MM.1S (cell line): ENCODE measurements around the gene OXSR1.

Source experiments
- DNase-seq: peaks from one replicate; pipeline ENCODE4 v3.0.0-alpha.2; 2015
- H2AFZ ChIP-seq: fragments of 300-600 bp; sonication (generic); 2 replicates; pipeline ENCODE4 v1.6.0; 2016; ENCODE audit warnings: antibody characterized with exemption, low read length
- H3F3A ChIP-seq: fragments of 300-600 bp; sonication (generic); 2 replicates; pipeline ENCODE4 v1.6.1; 2016; ENCODE audit warnings: mild to moderate bottlenecking, antibody characterized with exemption, low read length, moderate library complexity, mixed read lengths; ENCODE audit not compliant: insufficient read depth
- H3K27ac ChIP-seq: fragments of 300-600 bp; sonication (generic); 2 replicates; pipeline ENCODE4 v1.5.1; 2016; ENCODE audit warnings: mild to moderate bottlenecking, low read length
- H3K27me3 ChIP-seq: fragments of 300-600 bp; sonication (generic); replicated peaks from 2 replicates; pipeline ENCODE4 v1.6.0; 2016; ENCODE audit warnings: low read length; ENCODE audit not compliant: insufficient read depth
- H3K36me3 ChIP-seq: fragments of 300-600 bp; sonication (generic); replicated peaks from 2 replicates; pipeline ENCODE4 v1.6.1; 2016; ENCODE audit warnings: mild to moderate bottlenecking, low read length, mixed read lengths; ENCODE audit not compliant: insufficient read depth
- H3K4me1 ChIP-seq: fragments of 300-600 bp; sonication (generic); 2 replicates; pipeline ENCODE4 v1.6.1; 2016; ENCODE audit warnings: low read length, mixed read lengths
- H3K4me2 ChIP-seq: fragments of 300-600 bp; sonication (generic); 2 replicates; pipeline ENCODE4 v1.6.0; 2016; ENCODE audit warnings: low read depth, low read length
- H3K4me3 ChIP-seq: fragments of 300-600 bp; sonication (generic); 2 replicates; pipeline ENCODE4 v1.5.1; 2016; ENCODE audit warnings: low read length, mixed read lengths
- H3K79me2 ChIP-seq: fragments of 300-600 bp; sonication (generic); 2 replicates; pipeline ENCODE4 v1.6.1; 2016; ENCODE audit warnings: mixed run types, low read length, mixed read lengths
- H3K9ac ChIP-seq: fragments of 300-600 bp; sonication (generic); 2 replicates; pipeline ENCODE4 v1.6.1; 2016; ENCODE audit warnings: low read length, mixed read lengths
- H3K9me2 ChIP-seq: fragments of 300-600 bp; sonication (generic); replicated peaks from 2 replicates; pipeline ENCODE4 v1.6.1; 2016; ENCODE audit warnings: mild to moderate bottlenecking, low read length, mixed read lengths; ENCODE audit not compliant: insufficient read depth
- H3K9me3 ChIP-seq: fragments of 300-600 bp; sonication (generic); replicated peaks from 2 replicates; pipeline ENCODE4 v1.6.1; 2016; ENCODE audit warnings: mild to moderate bottlenecking, low read length, mixed read lengths; ENCODE audit not compliant: insufficient read depth
- H4K20me1 ChIP-seq: fragments of 300-600 bp; sonication (generic); 2 replicates; pipeline ENCODE4 v1.6.1; 2016; ENCODE audit warnings: mild to moderate bottlenecking, low read length, moderate library complexity, mixed read lengths; ENCODE audit not compliant: insufficient read depth
- EZH2 ChIP-seq: fragments of 300-600 bp; sonication (generic); optimal IDR thresholded peaks from 2 replicates; pipeline ENCODE3; 2017; ENCODE audit warnings: low read depth, mild to moderate bottlenecking, antibody characterized with exemption, low read length, mixed read lengths
- EZH2phosphoT487 ChIP-seq: fragments of 300-600 bp; sonication (generic); IDR thresholded peaks from 2 replicates; pipeline ENCODE4 v1.6.1; 2018; ENCODE audit warnings: antibody characterized with exemption, low read length
- TF ChIP-seq, protein P1 (sequence below): fragments of 300-600 bp; sonication (generic); IDR thresholded peaks from 2 replicates; pipeline ENCODE4 v1.5.1; 2016; ENCODE audit warnings: antibody characterized with exemption, low read length, mixed read lengths

Gene OXSR1

DNA sequence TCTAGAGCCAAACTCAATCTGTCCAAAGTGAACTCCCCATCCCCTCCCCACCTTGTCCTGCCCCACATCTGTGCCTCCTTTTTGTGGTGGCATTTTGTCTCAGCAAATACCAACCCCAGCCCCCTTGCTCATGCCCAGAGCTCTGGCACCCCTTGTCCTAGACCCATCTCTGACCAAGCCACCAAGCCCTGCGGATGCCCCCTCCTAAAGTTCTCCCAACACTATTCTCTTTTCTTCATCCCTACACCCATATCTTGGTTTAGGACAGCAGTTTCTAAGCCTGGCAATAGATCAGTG lies 46.1 kb upstream of the OXSR1 start:
- H3K9me2 ChIP-seq = no peaks in the 10 kb centered on the region
- H3K79me2 ChIP-seq = no peaks in the 10 kb centered on the region
- TF ChIP-seq EZH2 (no peak), EZH2phosphoT487 (no peak)
- TF ChIP-seq, protein P1, sequence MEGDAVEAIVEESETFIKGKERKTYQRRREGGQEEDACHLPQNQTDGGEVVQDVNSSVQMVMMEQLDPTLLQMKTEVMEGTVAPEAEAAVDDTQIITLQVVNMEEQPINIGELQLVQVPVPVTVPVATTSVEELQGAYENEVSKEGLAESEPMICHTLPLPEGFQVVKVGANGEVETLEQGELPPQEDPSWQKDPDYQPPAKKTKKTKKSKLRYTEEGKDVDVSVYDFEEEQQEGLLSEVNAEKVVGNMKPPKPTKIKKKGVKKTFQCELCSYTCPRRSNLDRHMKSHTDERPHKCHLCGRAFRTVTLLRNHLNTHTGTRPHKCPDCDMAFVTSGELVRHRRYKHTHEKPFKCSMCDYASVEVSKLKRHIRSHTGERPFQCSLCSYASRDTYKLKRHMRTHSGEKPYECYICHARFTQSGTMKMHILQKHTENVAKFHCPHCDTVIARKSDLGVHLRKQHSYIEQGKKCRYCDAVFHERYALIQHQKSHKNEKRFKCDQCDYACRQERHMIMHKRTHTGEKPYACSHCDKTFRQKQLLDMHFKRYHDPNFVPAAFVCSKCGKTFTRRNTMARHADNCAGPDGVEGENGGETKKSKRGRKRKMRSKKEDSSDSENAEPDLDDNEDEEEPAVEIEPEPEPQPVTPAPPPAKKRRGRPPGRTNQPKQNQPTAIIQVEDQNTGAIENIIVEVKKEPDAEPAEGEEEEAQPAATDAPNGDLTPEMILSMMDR = no peak
- no peaks in the 10 kb centered on the region for H3K27me3 ChIP-seq
- no peak for DNase-seq
- no peak overlapping the region for H3K27ac ChIP-seq
- no peaks in the 10 kb centered on the region for H4K20me1 ChIP-seq
- H2AFZ ChIP-seq = no peak overlapping the region
- no peak overlapping the region for H3K9ac ChIP-seq
- H3K36me3 ChIP-seq = no peaks in the 10 kb centered on the region
- no peaks in the 10 kb centered on the region for H3F3A ChIP-seq
- no peak overlapping the region for H3K4me3 ChIP-seq
- no peak overlapping the region for H3K4me2 ChIP-seq
- no peaks in the 10 kb centered on the region for H3K4me1 ChIP-seq
- H3K9me3 ChIP-seq = no peaks in the 10 kb centered on the region

DNA sequence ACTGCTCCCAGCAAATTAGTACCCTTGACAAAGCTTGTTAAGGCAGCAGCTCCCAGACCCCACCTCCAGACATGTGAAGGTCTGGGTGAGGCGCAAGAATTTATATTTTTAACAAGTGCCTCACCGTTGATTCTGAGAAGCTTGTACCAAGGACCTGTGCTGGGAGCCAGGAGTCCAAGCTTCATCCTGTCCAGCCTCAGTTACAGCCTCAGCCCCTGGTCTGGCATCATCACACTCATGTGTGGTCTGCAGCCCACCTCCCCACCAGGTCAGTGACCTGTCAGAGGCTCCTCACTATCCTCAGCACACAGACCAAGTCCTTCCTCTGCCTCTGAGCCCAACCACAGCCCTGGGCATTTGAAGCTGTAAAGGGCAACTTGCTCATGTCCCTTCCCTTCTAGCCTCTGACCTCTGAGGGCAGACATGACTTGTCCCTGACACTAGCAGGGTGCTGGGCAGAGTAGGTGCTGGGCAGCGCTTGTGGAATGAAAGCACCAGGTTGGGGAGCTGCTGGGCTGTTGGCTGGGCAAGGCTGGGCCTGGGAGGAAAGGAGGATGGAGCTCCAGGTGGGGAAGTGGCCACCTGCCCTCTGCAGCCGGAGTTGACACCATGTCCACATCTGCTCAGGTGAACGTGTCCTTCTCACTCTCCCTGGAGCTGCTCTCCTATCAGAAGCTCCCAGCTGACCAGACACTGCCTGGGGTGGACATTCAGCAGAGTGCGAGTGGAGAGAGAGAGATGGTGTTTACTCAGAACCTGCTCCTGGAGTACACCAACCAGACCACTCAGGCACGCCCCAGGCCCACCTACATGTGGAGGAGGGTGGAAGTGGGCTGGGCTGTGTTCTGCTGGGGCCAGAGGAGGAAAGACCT lies 45.3 kb upstream of the OXSR1 start:
- no peaks in the 10 kb centered on the region for H3K36me3 ChIP-seq
- H3K4me1 ChIP-seq = no peaks in the 10 kb centered on the region
- no peaks in the 10 kb centered on the region for H3K9me3 ChIP-seq
- H3K27ac ChIP-seq = no peak overlapping the region
- H3K27me3 ChIP-seq = no peaks in the 10 kb centered on the region
- no peaks in the 10 kb centered on the region for H4K20me1 ChIP-seq
- no peak overlapping the region for H2AFZ ChIP-seq
- H3K4me3 ChIP-seq = no peak overlapping the region
- H3K9me2 ChIP-seq = no peaks in the 10 kb centered on the region
- no peaks in the 10 kb centered on the region for H3F3A ChIP-seq
- no peak for DNase-seq
- H3K79me2 ChIP-seq = no peaks in the 10 kb centered on the region
- no peak overlapping the region for H3K9ac ChIP-seq
- TF ChIP-seq EZH2phosphoT487 (no peak), EZH2 (no peak)
- TF ChIP-seq, protein P1 = no peak
- no peak overlapping the region for H3K4me2 ChIP-seq

DNA sequence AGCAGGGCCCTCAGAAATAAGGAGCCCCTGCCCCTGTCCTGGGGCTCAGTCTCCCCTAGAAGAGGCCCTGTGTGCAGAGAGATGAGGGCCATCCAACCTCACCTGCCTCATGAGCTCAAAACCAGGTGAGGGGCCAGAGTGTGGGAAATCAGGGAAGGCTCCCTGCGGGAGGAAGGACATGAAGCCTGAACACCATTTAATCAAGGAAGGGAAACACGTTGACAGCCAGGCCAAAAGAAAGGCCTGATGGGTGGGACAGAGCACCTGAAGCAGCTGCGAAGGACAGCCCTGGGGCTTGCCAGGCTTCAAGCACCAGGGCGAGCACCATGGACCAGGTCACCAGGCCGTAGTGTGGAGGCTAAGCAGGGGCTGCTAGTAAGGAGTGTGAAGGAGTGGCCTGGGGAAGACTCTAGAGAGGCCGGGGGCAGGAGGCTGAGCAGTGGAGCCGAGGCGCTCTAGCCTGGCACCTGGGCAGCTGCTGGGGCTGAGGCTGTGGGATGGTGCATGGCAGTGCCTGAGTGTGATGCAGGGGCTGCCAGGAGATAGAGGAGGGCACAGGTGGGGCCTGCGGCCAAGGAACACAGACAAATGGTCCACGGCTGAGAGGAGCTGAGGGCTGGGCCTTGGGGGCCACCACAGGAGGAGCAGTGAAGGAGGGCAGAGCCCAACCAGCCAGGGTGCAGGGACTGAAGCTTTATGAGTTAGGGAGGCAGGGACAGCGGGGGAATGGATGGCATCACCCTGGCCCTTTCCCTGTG lies 44.5 kb upstream of the OXSR1 start:
- no peak overlapping the region for H3K27ac ChIP-seq
- no peak overlapping the region for H2AFZ ChIP-seq

More for the DNA sequence above, 44.5 kb upstream of the OXSR1 start:
- H3K9me2 ChIP-seq = no peaks in the 10 kb centered on the region
- no peaks in the 10 kb centered on the region for H3K27me3 ChIP-seq
- no peak overlapping the region for H3K9ac ChIP-seq
- H4K20me1 ChIP-seq = no peaks in the 10 kb centered on the region
- no peaks in the 10 kb centered on the region for H3K9me3 ChIP-seq
- no peak for DNase-seq
- H3K79me2 ChIP-seq = no peaks in the 10 kb centered on the region
- no peaks in the 10 kb centered on the region for H3F3A ChIP-seq
- TF ChIP-seq, protein P1 = no peak
- TF ChIP-seq EZH2 (no peak), EZH2phosphoT487 (no peak)
- H3K4me1 ChIP-seq = no peaks in the 10 kb centered on the region
- no peak overlapping the region for H3K4me3 ChIP-seq
- no peak overlapping the region for H3K4me2 ChIP-seq
- no peaks in the 10 kb centered on the region for H3K36me3 ChIP-seq
